HepG2 (cell line): Measurements from ENCODE around the gene CGREF1. TPM values are rescaled to one million over a fixed set of nuclear protein-coding genes. Genes with fewer than 3 reads are reported as not detected.

Experiments used
- ATF2 ChIP-seq: sonication (generic); formaldehyde crosslinking; IDR thresholded peaks from 2 replicates; pipeline ENCODE4 v1.4.0; 2020; ENCODE audit warnings: missing genetic modification reagents
- ESRRA ChIP-seq: sonication (generic); formaldehyde crosslinking; IDR thresholded peaks from 2 replicates; pipeline ENCODE4 v1.5.1; 2020; ENCODE audit warnings: mild to moderate bottlenecking, low read depth, missing genetic modification reagents
- FOXK1 ChIP-seq: sonication (generic); formaldehyde crosslinking; IDR thresholded peaks from 2 replicates; pipeline ENCODE4 v1.4.0; 2020; ENCODE audit warnings: low read depth, missing genetic modification reagents, borderline replicate concordance
- HOXA7 ChIP-seq: sonication (generic); formaldehyde crosslinking; IDR thresholded peaks from 2 replicates; pipeline ENCODE4 v1.8.1; 2022; ENCODE audit warnings: mild to moderate bottlenecking, missing genetic modification reagents, moderate library complexity
- IKZF5 ChIP-seq: IDR thresholded peaks from 2 replicates; pipeline ENCODE4 v1.6.1; 2018; ENCODE audit warnings: missing genetic modification reagents, mild to moderate bottlenecking, missing compliant biosample characterization
- KAT7 ChIP-seq: IDR thresholded peaks from 2 replicates; pipeline ENCODE4 v1.6.1; 2018; ENCODE audit warnings: borderline replicate concordance, missing compliant biosample characterization
- KLF6 ChIP-seq: IDR thresholded peaks from 2 replicates; pipeline ENCODE4 v1.8.0; 2016; ENCODE audit warnings: missing biosample characterization, missing genetic modification reagents
- LCORL ChIP-seq, 2 experiments: fragments of 450-650 bp in 1 of 2; sonication (generic) in 1 of 2; formaldehyde crosslinking in 1 of 2; IDR thresholded peaks; 2 replicates each; pipeline versions ENCODE4 v1.5.0 to v1.6.1; 2017 to 2020; ENCODE audit warnings: antibody characterized with exemption in 1 of 2, missing genetic modification reagents in 1 of 2
- SNRNP70 ChIP-seq: fragments of 200-400 bp; formaldehyde crosslinking; IDR thresholded peaks from 2 replicates; pipeline ENCODE4 v1.6.1; 2017; ENCODE audit warnings: mild to moderate bottlenecking, low read depth, low read length, moderate library complexity
- ZBTB20 ChIP-seq: sonication (generic); formaldehyde crosslinking; IDR thresholded peaks from 2 replicates; pipeline ENCODE4 v1.8.1; 2023; ENCODE audit warnings: missing genetic modification reagents, low read depth, mild to moderate bottlenecking, borderline replicate concordance
- ZFP36L2 ChIP-seq: sonication (generic); formaldehyde crosslinking; IDR thresholded peaks from 2 replicates; pipeline ENCODE4 v1.4.0; 2020; ENCODE audit warnings: missing genetic modification reagents
- ZNF367 ChIP-seq: sonication (generic); formaldehyde crosslinking; IDR thresholded peaks from 2 replicates; pipeline ENCODE4 v1.4.0; 2020; ENCODE audit warnings: missing genetic modification reagents, borderline replicate concordance
- ZNF446 ChIP-seq: sonication (generic); formaldehyde crosslinking; IDR thresholded peaks from 2 replicates; pipeline ENCODE4 v1.5.0; 2020; ENCODE audit warnings: mild to moderate bottlenecking, missing genetic modification reagents
- ZNF501 ChIP-seq: sonication (generic); formaldehyde crosslinking; IDR thresholded peaks from 2 replicates; pipeline ENCODE4 v1.5.1; 2020; ENCODE audit warnings: mild to moderate bottlenecking, moderate library complexity, missing genetic modification reagents
- ZNF546 ChIP-seq: sonication (generic); formaldehyde crosslinking; conservative IDR thresholded peaks from 2 replicates; pipeline ENCODE4 v1.8.1; 2023; ENCODE audit warnings: mild to moderate bottlenecking, missing genetic modification reagents
- ZNF549 ChIP-seq: sonication (generic); formaldehyde crosslinking; IDR thresholded peaks from 2 replicates; pipeline ENCODE4 v1.5.0; 2020; ENCODE audit warnings: missing genetic modification reagents
- ZNF747 ChIP-seq: sonication (generic); formaldehyde crosslinking; IDR thresholded peaks from 2 replicates; pipeline ENCODE4 v1.8.1; 2023; ENCODE audit warnings: missing genetic modification reagents, mild to moderate bottlenecking, borderline replicate concordance
- polyA plus RNA-seq, 8 experiments: library from polyadenylated mRNA; depleted of rRNA in 3 of 8; stranded (reverse) in 7 of 8; unstranded in 1 of 8; fragments of >200 nt; fragmentation: Illumina TruSeq in 4 of 8; extraction: Trizol in 4 of 8; gene quantifications; 2 replicates each; pipeline versions ENCODE4 v1.2.1 to v1.2.3, GENCODE V29; 2011 to 2016; ENCODE audit warnings: low read depth in 4 of 8, missing spikeins in 1 of 8, mixed read lengths in 1 of 8; ENCODE audit not compliant: insufficient read depth in 1 of 8
- total RNA-seq, 5 experiments: library from RNA; depleted of rRNA; stranded (reverse); fragments of >200 nt; fragmentation: Illumina TruSeq; extraction: Trizol; gene quantifications; 2 replicates each; pipeline ENCODE4 v1.2.3, GENCODE V29; 2016; ENCODE audit warnings: low read depth in 1 of 5
- TF ChIP-seq, protein P1 (sequence below): sonication (generic); formaldehyde crosslinking; IDR thresholded peaks from 2 replicates; pipeline ENCODE4 v1.4.0; 2020; ENCODE audit warnings: missing genetic modification reagents

Gene CGREF1
- total and polyA plus RNA-seq, 2 of the 13 experiments (the other 11 are each of a cell fraction or from before 2014, with no cell fraction given) = 13.9 to 23.4 TPM

- TF ChIP-seq LCORL (IDR thresholded peaks at IDR 0.05) (no peak), LCORL (CRISPR knock-in tag; IDR thresholded peaks at IDR 0.05) (peak; percentile 16; the same call in 1 of the 2 replicates), KAT7 (0 out of 2 replicates have a peak, but pooled peaks have one; percentile 22), ZNF747 (CRISPR knock-in tag) (0 out of 2 replicates have a peak, but pooled peaks have one; percentile 86), ZFP36L2 (CRISPR knock-in tag) (peak; percentile 32; the same call in 1 of the 2 replicates), ESRRA (peak; percentile 94), ATF2 (CRISPR knock-in tag) (peak; percentile 82), ZNF367 (CRISPR knock-in tag) (no peak), ZNF546 (no peak; the same call in 1 of the 2 replicates), FOXK1 (CRISPR knock-in tag) (peak; percentile 69; the same call in 1 of the 2 replicates), HOXA7 (CRISPR knock-in tag) (no peak), IKZF5 (CRISPR knock-in tag) (peak; percentile 66; the same call in 1 of the 2 replicates), ZNF446 (CRISPR knock-in tag) (no peak), ZNF549 (peak; percentile 99), ZNF501 (peak; percentile 78), SNRNP70 (no peak), ZBTB20 (CRISPR knock-in tag) (peak; percentile 76), KLF6 (CRISPR knock-in tag) (no peak; the same call in 1 of the 2 replicates)
- TF ChIP-seq, protein P1, sequence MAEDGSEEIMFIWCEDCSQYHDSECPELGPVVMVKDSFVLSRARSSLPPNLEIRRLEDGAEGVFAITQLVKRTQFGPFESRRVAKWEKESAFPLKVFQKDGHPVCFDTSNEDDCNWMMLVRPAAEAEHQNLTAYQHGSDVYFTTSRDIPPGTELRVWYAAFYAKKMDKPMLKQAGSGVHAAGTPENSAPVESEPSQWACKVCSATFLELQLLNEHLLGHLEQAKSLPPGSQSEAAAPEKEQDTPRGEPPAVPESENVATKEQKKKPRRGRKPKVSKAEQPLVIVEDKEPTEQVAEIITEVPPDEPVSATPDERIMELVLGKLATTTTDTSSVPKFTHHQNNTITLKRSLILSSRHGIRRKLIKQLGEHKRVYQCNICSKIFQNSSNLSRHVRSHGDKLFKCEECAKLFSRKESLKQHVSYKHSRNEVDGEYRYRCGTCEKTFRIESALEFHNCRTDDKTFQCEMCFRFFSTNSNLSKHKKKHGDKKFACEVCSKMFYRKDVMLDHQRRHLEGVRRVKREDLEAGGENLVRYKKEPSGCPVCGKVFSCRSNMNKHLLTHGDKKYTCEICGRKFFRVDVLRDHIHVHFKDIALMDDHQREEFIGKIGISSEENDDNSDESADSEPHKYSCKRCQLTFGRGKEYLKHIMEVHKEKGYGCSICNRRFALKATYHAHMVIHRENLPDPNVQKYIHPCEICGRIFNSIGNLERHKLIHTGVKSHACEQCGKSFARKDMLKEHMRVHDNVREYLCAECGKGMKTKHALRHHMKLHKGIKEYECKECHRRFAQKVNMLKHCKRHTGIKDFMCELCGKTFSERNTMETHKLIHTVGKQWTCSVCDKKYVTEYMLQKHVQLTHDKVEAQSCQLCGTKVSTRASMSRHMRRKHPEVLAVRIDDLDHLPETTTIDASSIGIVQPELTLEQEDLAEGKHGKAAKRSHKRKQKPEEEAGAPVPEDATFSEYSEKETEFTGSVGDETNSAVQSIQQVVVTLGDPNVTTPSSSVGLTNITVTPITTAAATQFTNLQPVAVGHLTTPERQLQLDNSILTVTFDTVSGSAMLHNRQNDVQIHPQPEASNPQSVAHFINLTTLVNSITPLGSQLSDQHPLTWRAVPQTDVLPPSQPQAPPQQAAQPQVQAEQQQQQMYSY (CRISPR knock-in tag) = peak; percentile 75
Measured at GRCh38 chr2:27092696-27093429, 26.1 kb downstream of the CGREF1 start (continued).
